HCT116 (cell line): ENCODE measurements around the gene FGL2. TPM values are rescaled to one million over a fixed set of nuclear protein-coding genes. Genes with fewer than 3 reads are reported as not detected.

ENCODE experiments used
- ATAC-seq: fragments of 200-7000 bp; cut with Tn5 transposase; 2 replicates; pipeline ENCODE4 v1.9.1; 2020; ENCODE audit warnings: mild to moderate bottlenecking, moderate library complexity
- BruUV-seq: library from RNA; stranded (reverse); fragments of 400-500 nt; replicated peaks from 2 replicates; lab custom pipeline; 2021; lab: Mats Ljungman, UMichigan
- CTCF ChIA-PET: fragments of 300-600 bp; sonication (Branson Sonifier 250); formaldehyde crosslinking; loops from one replicate; lab custom pipeline; 2021; ENCODE audit warnings: antibody characterized with exemption; lab: Charles Lee
- POLR2A ChIA-PET: fragments of 300-600, 350-600 bp; sonication (Branson Sonifier 250); formaldehyde crosslinking; loops from one replicate; lab custom pipeline; 2021; ENCODE audit warnings: antibody characterized with exemption; lab: Charles Lee
- RAD21 ChIA-PET, 2 experiments: fragments of 300-600 bp; sonication (Branson Sonifier 250); formaldehyde crosslinking; loops; one replicate each; lab custom pipeline; 2023; ENCODE audit warnings: low total read pairs in 2 of 2; ENCODE audit not compliant: uncharacterized antibody in 2 of 2, unreplicated experiment in 2 of 2, low non-redundant PET in 1 of 2; lab: Charles Lee
- DNase-seq: peaks from one replicate; pipeline ENCODE4 v3.0.0-alpha.2; 2010; ENCODE audit warnings: low read depth, low spot score
- H2AFZ ChIP-seq: fragments of 200-600 bp; shearing (Covaris generic), sonication (generic); 2 replicates; pipeline ENCODE4 v1.6.1; 2017; ENCODE audit warnings: low read depth, mixed run types, mixed read lengths, antibody characterized with exemption, low read length; ENCODE audit not compliant: poor library complexity, severe bottlenecking
- H3K27ac ChIP-seq: 2 replicates; pipeline ENCODE4 v1.5.1; 2012; ENCODE audit warnings: low read depth, low read length
- H3K27me3 ChIP-seq: fragments of 200-600 bp; sonication (generic); 2 replicates; pipeline ENCODE4 v1.6.1; 2016; ENCODE audit warnings: mixed run types, low read length, mixed read lengths; ENCODE audit not compliant: insufficient read depth
- H3K36me3 ChIP-seq, 2 experiments: fragments of 200-500 bp in 1 of 2; fragments of 200-600 bp in 1 of 2; sonication (Bioruptor generic) in 1 of 2; sonication (generic) in 1 of 2; 2 replicates each; pipeline versions ENCODE4 v1.5.1 to v1.6.1; 2014 to 2016; ENCODE audit warnings: low read length in 2 of 2, inconsistent platforms in 1 of 2, mixed read lengths in 1 of 2, mixed run types in 1 of 2; ENCODE audit not compliant: insufficient read depth in 2 of 2, control insufficient read depth in 1 of 2
- H3K4me1 ChIP-seq, 2 experiments: fragments of 200-600 bp in 1 of 2; sonication (generic) in 1 of 2; 2 replicates each; pipeline versions ENCODE4 v1.5.1 to v1.6.1; 2012 to 2017; ENCODE audit warnings: low read length in 2 of 2, inconsistent platforms in 1 of 2, mild to moderate bottlenecking in 1 of 2, mixed read lengths in 1 of 2, mixed run types in 1 of 2, moderate library complexity in 1 of 2; ENCODE audit not compliant: insufficient read depth in 2 of 2, control insufficient read depth in 1 of 2
- H3K4me2 ChIP-seq: fragments of 200-600 bp; sonication (generic); 2 replicates; pipeline ENCODE4 v1.6.1; 2017; ENCODE audit warnings: mixed run types, low read length, mixed read lengths
- H3K4me3 ChIP-seq, 2 experiments: fragments of 200-600 bp in 1 of 2; sonication (generic) in 1 of 2; replicated peaks in 1 of 2; 2 replicates each; pipeline ENCODE4 v1.5.1; 2011 to 2016; ENCODE audit warnings: low read length in 2 of 2, control low read depth in 1 of 2, low read depth in 1 of 2, mild to moderate bottlenecking in 1 of 2, mixed read lengths in 1 of 2, mixed run types in 1 of 2
- H3K79me2 ChIP-seq: fragments of 200-600 bp; sonication (generic); 2 replicates; pipeline ENCODE4 v1.6.1; 2017; ENCODE audit warnings: mild to moderate bottlenecking, mixed run types, low read length, moderate library complexity, mixed read lengths; ENCODE audit not compliant: insufficient read depth
- H3K9ac ChIP-seq: fragments of 200-600 bp; sonication (generic); 2 replicates; pipeline ENCODE4 v1.6.1; 2016; ENCODE audit warnings: low read length, mixed read lengths
- H3K9me2 ChIP-seq: fragments of 200-600 bp; sonication (generic), shearing (Covaris generic); 2 replicates; pipeline ENCODE4 v1.6.1; 2017; ENCODE audit warnings: mixed run types, mild to moderate bottlenecking, moderate library complexity; ENCODE audit not compliant: insufficient read depth
- H3K9me3 ChIP-seq, 2 experiments: fragments of 200-500 bp in 1 of 2; fragments of 200-600 bp in 1 of 2; sonication (Bioruptor generic) in 1 of 2; sonication (generic) in 1 of 2; 2 replicates each; pipeline ENCODE4 v1.6.1; 2014 to 2017; ENCODE audit warnings: low read length in 2 of 2, mixed read lengths in 2 of 2, inconsistent platforms in 1 of 2, low read depth in 1 of 2, mild to moderate bottlenecking in 1 of 2, mixed run types in 1 of 2, moderate library complexity in 1 of 2; ENCODE audit not compliant: control insufficient read depth in 1 of 2, insufficient read depth in 1 of 2
- H4K20me1 ChIP-seq: fragments of 200-600 bp; sonication (generic), shearing (Covaris generic); 2 replicates; pipeline ENCODE4 v1.6.1; 2017; ENCODE audit warnings: mixed run types, mild to moderate bottlenecking, moderate library complexity; ENCODE audit not compliant: insufficient read depth
- CEBPB ChIP-seq: IDR thresholded peaks from 2 replicates; pipeline ENCODE4 v1.6.1; 2012; ENCODE audit warnings: low read depth
- EGR1 ChIP-seq: IDR thresholded peaks from 2 replicates; pipeline ENCODE4 v1.6.1; 2012; ENCODE audit warnings: low read depth
- ELF1 ChIP-seq: IDR thresholded peaks from 2 replicates; pipeline ENCODE4 v1.6.1; 2012; ENCODE audit warnings: low read depth, borderline replicate concordance
- FOSL1 ChIP-seq: IDR thresholded peaks from 2 replicates; pipeline ENCODE4 v1.6.1; 2012; ENCODE audit warnings: low read depth
- POLR2A ChIP-seq: IDR thresholded peaks from 2 replicates; pipeline ENCODE4 v1.7.0; 2011; ENCODE audit warnings: borderline replicate concordance; ENCODE audit not compliant: insufficient read depth, insufficient read length; ENCODE audit errors: extremely low read depth
- POLR2AphosphoS5 ChIP-seq: IDR thresholded peaks from 2 replicates; pipeline ENCODE4 v1.6.1; 2011; ENCODE audit warnings: mild to moderate bottlenecking, low read depth, low read length, moderate library complexity
- SIN3A ChIP-seq: IDR thresholded peaks from 2 replicates; pipeline ENCODE4 v1.6.1; 2012; ENCODE audit warnings: low read depth
- SP1 ChIP-seq: IDR thresholded peaks from 2 replicates; pipeline ENCODE4 v1.6.1; 2012; ENCODE audit warnings: low read depth
- SRF ChIP-seq: IDR thresholded peaks from 2 replicates; pipeline ENCODE4 v1.6.1; 2012; ENCODE audit warnings: low read depth
- TCF7L2 ChIP-seq: IDR thresholded peaks from 2 replicates; pipeline ENCODE4 v1.7.0; 2011; ENCODE audit warnings: borderline replicate concordance, inconsistent platforms; ENCODE audit not compliant: insufficient read depth, insufficient read length; ENCODE audit errors: extremely low read depth
- YY1 ChIP-seq: IDR thresholded peaks from 2 replicates; pipeline ENCODE4 v1.6.1; 2011; ENCODE audit warnings: low read length, low read depth, moderate library complexity, mild to moderate bottlenecking; ENCODE audit not compliant: insufficient replicate concordance; ENCODE audit errors: extremely low read depth
- ZFX ChIP-seq: fragments of 450-650 bp; IDR thresholded peaks from 2 replicates; pipeline ENCODE4 v1.6.1; 2017
- intact Hi-C: fragments of 100-400 bp; cut with micrococcal nuclease; formaldehyde crosslinking; loops from 2 replicates; pipeline ENCODE4 v1.10.0; 2022
- total RNA-seq: library from RNA; stranded (reverse); gene quantifications from one replicate; pipeline ENCODE4 v1.2.1, GENCODE V29; 2021; ENCODE audit not compliant: unreplicated experiment
- TF ChIP-seq, protein P1 (sequence below), 3 experiments: fragments of 200-600 bp in 1 of 3; sonication (generic) in 1 of 3; IDR thresholded peaks in 2 of 3; conservative IDR thresholded peaks in 1 of 3; 2 replicates each; pipeline ENCODE4 v1.5.1; 2012 to 2017; ENCODE audit warnings: low read depth in 2 of 3, low read length in 2 of 3, antibody characterized with exemption in 1 of 3, borderline replicate concordance in 1 of 3, control low read depth in 1 of 3, mild to moderate bottlenecking in 1 of 3, mixed read lengths in 1 of 3, mixed run types in 1 of 3, moderate library complexity in 1 of 3; ENCODE audit not compliant: insufficient read depth in 1 of 3

Gene FGL2
- total RNA-seq, 1 experiment from 2014 or later = not detected

DNA sequence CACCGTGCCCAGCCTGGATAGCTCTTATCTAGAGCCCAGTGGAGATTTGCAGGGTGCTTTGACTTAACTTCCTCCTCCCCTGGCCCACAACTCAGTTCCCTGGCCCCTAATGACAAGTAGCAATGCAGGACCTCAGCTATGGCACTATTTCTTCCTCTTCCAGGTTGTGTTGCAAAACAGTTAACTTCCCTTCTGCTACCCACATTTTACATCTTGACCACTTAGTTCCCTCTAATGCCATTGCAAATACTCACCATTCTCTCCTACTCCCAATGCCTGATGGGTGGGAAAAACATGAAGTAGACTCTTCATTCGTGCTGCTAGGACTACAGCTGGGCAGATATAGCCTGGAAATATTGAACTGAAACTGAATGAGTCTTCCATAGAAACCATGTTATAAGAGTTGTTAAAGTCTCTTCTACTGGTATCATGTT, 39.1 kb upstream of the FGL2 start:
- intact Hi-C loops = no loop called here
- no peaks in the 10 kb centered on the region for H4K20me1 ChIP-seq
- RAD21 ChIA-PET = no interaction called here
- POLR2A ChIA-PET = no interaction called here
- CTCF ChIA-PET = interaction anchor here (2.7 kb wide), 1 partner anchor 9 kb away, joined by 10 read pairs; no protein-coding TSS in a partner anchor
- no peaks in the 10 kb centered on the region for H3K4me1 ChIP-seq
- no peak overlapping the region for H3K27ac ChIP-seq
- no peak overlapping the region for H3K4me2 ChIP-seq
- no peaks in the 10 kb centered on the region for H3K9me3 ChIP-seq
- no peaks in the 10 kb centered on the region for H3K79me2 ChIP-seq
- 0 out of 4 replicates have a peak, but pooled peaks cover 0 to 2% of the 10 kb centered on the region in 2 experiments for H3K36me3 ChIP-seq
- no peak overlapping the region for H2AFZ ChIP-seq
- no peak for ATAC-seq
- no peaks in the 10 kb centered on the region for H3K9me2 ChIP-seq
- no peak for TF ChIP-seq SP1
- no peak for TF ChIP-seq ELF1
- no peak for TF ChIP-seq SRF
- TF ChIP-seq TCF7L2 = no peak
- no peak for TF ChIP-seq YY1
- TF ChIP-seq SIN3A = no peak
- TF ChIP-seq, protein P1, sequence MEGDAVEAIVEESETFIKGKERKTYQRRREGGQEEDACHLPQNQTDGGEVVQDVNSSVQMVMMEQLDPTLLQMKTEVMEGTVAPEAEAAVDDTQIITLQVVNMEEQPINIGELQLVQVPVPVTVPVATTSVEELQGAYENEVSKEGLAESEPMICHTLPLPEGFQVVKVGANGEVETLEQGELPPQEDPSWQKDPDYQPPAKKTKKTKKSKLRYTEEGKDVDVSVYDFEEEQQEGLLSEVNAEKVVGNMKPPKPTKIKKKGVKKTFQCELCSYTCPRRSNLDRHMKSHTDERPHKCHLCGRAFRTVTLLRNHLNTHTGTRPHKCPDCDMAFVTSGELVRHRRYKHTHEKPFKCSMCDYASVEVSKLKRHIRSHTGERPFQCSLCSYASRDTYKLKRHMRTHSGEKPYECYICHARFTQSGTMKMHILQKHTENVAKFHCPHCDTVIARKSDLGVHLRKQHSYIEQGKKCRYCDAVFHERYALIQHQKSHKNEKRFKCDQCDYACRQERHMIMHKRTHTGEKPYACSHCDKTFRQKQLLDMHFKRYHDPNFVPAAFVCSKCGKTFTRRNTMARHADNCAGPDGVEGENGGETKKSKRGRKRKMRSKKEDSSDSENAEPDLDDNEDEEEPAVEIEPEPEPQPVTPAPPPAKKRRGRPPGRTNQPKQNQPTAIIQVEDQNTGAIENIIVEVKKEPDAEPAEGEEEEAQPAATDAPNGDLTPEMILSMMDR (IDR thresholded peaks at IDR 0.05 in 2 of 3, conservative IDR thresholded peaks at IDR 0.05 in 1 of 3; ENCODE audit: borderline replicate concordance in 1 of 3, insufficient read depth in 1 of 3, low read depth in 2 of 3, low read length in 2 of 3) = no peak
- no peak for TF ChIP-seq EGR1
- no peak for TF ChIP-seq POLR2A
- TF ChIP-seq POLR2AphosphoS5 = no peak
- no peak for TF ChIP-seq FOSL1
- TF ChIP-seq CEBPB = no peak
- TF ChIP-seq ZFX = no peak
- no TSS peak for BruUV-seq
- H3K27me3 ChIP-seq = no peaks in the 10 kb centered on the region
- H3K9ac ChIP-seq = no peak overlapping the region
- H3K4me3 ChIP-seq = no peak overlapping the region
- DNase-seq = no peak
